ENCODE measurements around the gene CAMK2A. TPM values are rescaled to one million over a fixed set of nuclear protein-coding genes. Genes with fewer than 3 reads are reported as not detected.

The CAMK2A gene
- total RNA-seq, 6 experiments from 2014 or later = 0.10 to 0.26 (median 0.23) TPM; not detected in 3

DNA sequence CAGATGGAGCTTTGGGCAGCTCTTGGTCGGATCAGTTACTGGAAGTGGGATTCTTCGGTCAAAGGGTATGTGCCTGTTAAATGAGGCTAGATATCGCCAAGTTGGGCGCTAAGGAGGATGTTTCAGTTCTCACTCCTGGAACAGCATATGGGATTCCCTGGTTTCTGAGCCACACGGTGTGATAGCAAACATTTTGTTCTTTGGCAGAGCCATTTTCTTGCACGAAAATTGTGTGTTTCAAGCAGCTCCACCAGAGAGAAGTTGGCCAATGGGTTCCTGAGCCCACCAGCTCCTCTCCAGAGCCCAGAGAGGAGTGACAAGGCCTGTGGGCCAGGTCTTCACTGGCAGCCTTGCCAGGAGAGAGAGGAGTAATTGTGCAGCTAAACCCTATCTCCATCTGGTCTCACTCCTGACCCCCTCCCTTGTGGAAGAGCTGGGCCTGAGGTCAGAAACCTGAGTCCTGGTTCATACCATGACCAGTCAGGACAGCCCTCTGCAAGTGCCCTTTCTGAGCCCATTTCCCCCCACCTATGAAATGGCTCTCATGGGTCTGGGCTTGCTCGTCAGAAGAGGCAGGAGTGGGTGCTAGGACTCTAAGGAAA lies 110.5 kb downstream of the CAMK2A start:
- no peaks in the 10 kb centered on the region for H3K36me3 ChIP-seq
- WGBS (ENCODE audit: insufficient coverage, low coverage, low lambda C conversion rate, missing lambda C conversion rate) = 55% methylated on average over 5 of the region's 7 CpGs
- intact Hi-C loops (cut with DNase I) = no loop called here
- H3K4me3 ChIP-seq = no peak overlapping the region
- no peaks in the 10 kb centered on the region for H3K9me3 ChIP-seq
- TF ChIP-seq POLR2A (IDR thresholded peaks at IDR 0.05) (no peak), CTCF (IDR thresholded peaks at IDR 0.05) (no peak)
- H3K4me1 ChIP-seq = no peaks in the 10 kb centered on the region
- no peaks in the 10 kb centered on the region for H3K27me3 ChIP-seq
- no peak overlapping the region for H3K27ac ChIP-seq
- ATAC-seq = no peak
- no peak for DNase-seq

- H3K27ac ChIP-seq = no peak overlapping the region
- no peaks in the 10 kb centered on the region for H3K9me3 ChIP-seq
- TF ChIP-seq POLR2A (IDR thresholded peaks at IDR 0.05) = no peak
- ATAC-seq = no peak
- DNase-seq = no peak
- no peaks in the 10 kb centered on the region for H3K4me1 ChIP-seq
- H3K27me3 ChIP-seq = no peaks in the 10 kb centered on the region
- intact Hi-C loops (cut with DNase I) = no loop called here
- no peak overlapping the region for H3K4me3 ChIP-seq
- no peaks in the 10 kb centered on the region for H3K36me3 ChIP-seq
- WGBS (ENCODE audit: insufficient coverage, low coverage, low lambda C conversion rate, missing lambda C conversion rate) = 46% methylated on average over 2 of the region's 4 CpGs
These were observed 111.3 kb downstream of the CAMK2A start for GRCh38 chr5:150178262-150178661.

DNA sequence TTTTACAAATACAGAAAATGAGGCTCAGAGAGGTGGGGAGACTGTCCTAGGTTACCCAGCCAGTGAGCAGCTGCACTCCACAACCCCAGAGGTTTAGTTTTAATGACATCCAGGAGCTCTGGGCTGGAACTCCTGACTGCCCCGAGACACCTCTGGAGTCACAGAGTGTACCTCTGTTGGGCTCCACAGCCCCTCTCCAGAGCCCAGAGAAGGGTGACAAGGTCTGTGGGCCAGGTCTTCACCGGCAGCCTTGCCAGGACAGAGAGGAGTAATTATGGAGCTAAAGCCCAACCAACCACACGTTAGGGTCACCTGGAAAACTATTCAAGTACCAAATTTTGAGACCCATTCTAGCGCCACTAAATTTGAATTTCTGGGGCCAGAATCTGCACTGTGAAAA lies 111.9 kb downstream of the CAMK2A start:
- Histone ChIP-seq H3K36me3 (no peaks in the 10 kb centered on the region), H3K9me3 (no peaks in the 10 kb centered on the region)

GRCh38 chr5:150176745-150177477 lies 112.7 kb downstream of the CAMK2A start:
- Histone ChIP-seq H3K27ac (no peak overlapping the region), H3K36me3 (no peaks in the 10 kb centered on the region)
- WGBS (ENCODE audit: insufficient coverage, low coverage, low lambda C conversion rate, missing lambda C conversion rate) = 60% methylated on average over 3 of the region's 8 CpGs

More for the DNA sequence above, 111.9 kb downstream of the CAMK2A start:
- TF ChIP-seq POLR2A (IDR thresholded peaks at IDR 0.05) (no peak), CTCF (IDR thresholded peaks at IDR 0.05) (no peak)
- Histone ChIP-seq H3K4me3 (no peak overlapping the region), H3K27ac (no peak overlapping the region), H3K4me1 (no peaks in the 10 kb centered on the region), H3K27me3 (no peaks in the 10 kb centered on the region)
- DNase-seq = no peak
- no peak for ATAC-seq
- intact Hi-C loops (cut with DNase I) = no loop called here
- WGBS (ENCODE audit: insufficient coverage, low coverage, low lambda C conversion rate, missing lambda C conversion rate) = no CpG with 5 or more reads among the region's 4 CpGs

More at GRCh38 chr5:150176745-150177477, 112.7 kb downstream of the CAMK2A start:
- no peak for ATAC-seq
- Histone ChIP-seq H3K4me3 (no peak overlapping the region), H3K4me1 (no peaks in the 10 kb centered on the region), H3K27me3 (no peaks in the 10 kb centered on the region), H3K9me3 (no peaks in the 10 kb centered on the region)
- TF ChIP-seq CTCF (IDR thresholded peaks at IDR 0.05) = no peak
- DNase-seq = no peak
- intact Hi-C loops (cut with DNase I) = no loop called here
